Colonic mucosa (tissue), 4 donors: ENCODE measurements around the gene EXOC2. TPM values are rescaled to one million over a fixed set of nuclear protein-coding genes. Genes with fewer than 3 reads are reported as not detected.

Experiments used
- DNase-seq: peaks from one replicate; pipeline ENCODE4 v3.0.0-alpha.2; 2020
- H3K27ac ChIP-seq: fragments of 200-600 bp; one replicate; pipeline ENCODE4 v1.8.0; 2021
- H3K27me3 ChIP-seq: fragments of 200-600 bp; one replicate; pipeline ENCODE4 v1.8.0; 2021
- H3K36me3 ChIP-seq: fragments of 200-600 bp; one replicate; pipeline ENCODE4 v1.8.0; 2021
- H3K4me1 ChIP-seq: fragments of 200-600 bp; one replicate; pipeline ENCODE4 v1.8.0; 2021; ENCODE audit warnings: mild to moderate bottlenecking
- H3K4me3 ChIP-seq: fragments of 200-600 bp; one replicate; pipeline ENCODE4 v1.8.0; 2021
- H3K9ac ChIP-seq, 2 donors: one replicate each; pipeline ENCODE4 v1.7.0; 2013; ENCODE audit warnings: control low read depth in 2 of 2, low read depth in 2 of 2, low read length in 2 of 2
- H3K9me3 ChIP-seq: fragments of 200-600 bp; one replicate; pipeline ENCODE4 v1.8.0; 2021
- CTCF ChIP-seq: fragments of 200-600 bp; IDR thresholded peaks from one replicate; pipeline ENCODE4 v1.8.0; 2022; ENCODE audit warnings: antibody characterized with exemption, mild to moderate bottlenecking
- intact Hi-C: fragments of 100-400 bp; cut with DNase I; formaldehyde crosslinking; loops from one replicate; pipeline ENCODE4 v1.14.1; 2022
- total RNA-seq, 2 donors: library from RNA; stranded (reverse); fragmentation: NEBNext Ultra II Directional in 1 of 2; extraction: Animal tissue kit (Norgen Biotek cat#: 25700) in 1 of 2; gene quantifications; one replicate each; pipeline ENCODE4 v1.2.1, GENCODE V29; 2021
- donor health status: healthy.
- donor health status: DM: no; HTN: no; CAD: no.
- donor health status: DM: no; HTN: no; CAD: no.

The EXOC2 gene
- total RNA-seq, 2 donors from 2014 or later: 18.3 to 19.6 TPM

- no peak for TF ChIP-seq CTCF
- intact Hi-C loops: no loop called here
- Histone ChIP-seq H3K27me3 (no peaks in the 10 kb centered on the region), H3K27ac (no peak overlapping the region), H3K9ac (no peak overlapping the region), H3K4me1 (no peaks in the 10 kb centered on the region), H3K36me3 (no peaks in the 10 kb centered on the region), H3K9me3 (no peaks in the 10 kb centered on the region), H3K4me3 (no peak overlapping the region)
- no peak for DNase-seq
Observed at GRCh38 chr6:678520-678919, 14.4 kb downstream of the EXOC2 start.

GRCh38 chr6:677919-678318, 15.0 kb downstream of the EXOC2 start:
- no peaks in the 10 kb centered on the region for H3K27me3 ChIP-seq
- H3K4me1 ChIP-seq: no peaks in the 10 kb centered on the region
- H3K4me3 ChIP-seq: no peak overlapping the region
- no peak for DNase-seq
- H3K27ac ChIP-seq: no peak overlapping the region
- no peaks in the 10 kb centered on the region for H3K36me3 ChIP-seq
- H3K9ac ChIP-seq: no peak overlapping the region
- no peaks in the 10 kb centered on the region for H3K9me3 ChIP-seq
- TF ChIP-seq CTCF: no peak
- intact Hi-C loops: no loop called here

- DNase-seq: no peak
- Histone ChIP-seq H3K9me3 (no peaks in the 10 kb centered on the region), H3K36me3 (no peaks in the 10 kb centered on the region), H3K27me3 (no peaks in the 10 kb centered on the region), H3K4me3 (no peak overlapping the region), H3K4me1 (no peaks in the 10 kb centered on the region), H3K9ac (no peak overlapping the region), H3K27ac (no peak overlapping the region)
- intact Hi-C loops: no loop called here
- TF ChIP-seq CTCF: no peak
Observed at GRCh38 chr6:674956-675355, 18.0 kb downstream of the EXOC2 start.

- intact Hi-C loops: no loop called here
- DNase-seq: no peak
- Histone ChIP-seq H3K27ac (no peak overlapping the region), H3K9ac (no peak overlapping the region), H3K36me3 (no peaks in the 10 kb centered on the region), H3K4me3 (no peak overlapping the region), H3K27me3 (no peaks in the 10 kb centered on the region), H3K9me3 (no peaks in the 10 kb centered on the region), H3K4me1 (no peaks in the 10 kb centered on the region)
- no peak for TF ChIP-seq CTCF
Observed at GRCh38 chr6:674406-674805, 18.5 kb downstream of the EXOC2 start.

- DNase-seq: no peak
Observed at GRCh38 chr6:667253-667927, 25.5 kb downstream of the EXOC2 start.

More at GRCh38 chr6:667253-667927, 25.5 kb downstream of the EXOC2 start:
- no peaks in the 10 kb centered on the region for H3K27me3 ChIP-seq
- no peak overlapping the region for H3K27ac ChIP-seq
- no peak for TF ChIP-seq CTCF
- no peaks in the 10 kb centered on the region for H3K36me3 ChIP-seq
- no peaks in the 10 kb centered on the region for H3K9me3 ChIP-seq
- no peak overlapping the region for H3K9ac ChIP-seq
- no peak overlapping the region for H3K4me3 ChIP-seq
- no peaks in the 10 kb centered on the region for H3K4me1 ChIP-seq
- intact Hi-C loops: no loop called here
